ENCODE measurements around the gene LRIF1.
A peak's percentile ranks its signal among the peaks of the same experiment; 100 is the strongest.
"Not testable (repeated sequence)": the region's sequence is repeated elsewhere in the genome, so short reads cannot be mapped to it uniquely, and the experiment has no call there.

LRIF1 gene

DNA sequence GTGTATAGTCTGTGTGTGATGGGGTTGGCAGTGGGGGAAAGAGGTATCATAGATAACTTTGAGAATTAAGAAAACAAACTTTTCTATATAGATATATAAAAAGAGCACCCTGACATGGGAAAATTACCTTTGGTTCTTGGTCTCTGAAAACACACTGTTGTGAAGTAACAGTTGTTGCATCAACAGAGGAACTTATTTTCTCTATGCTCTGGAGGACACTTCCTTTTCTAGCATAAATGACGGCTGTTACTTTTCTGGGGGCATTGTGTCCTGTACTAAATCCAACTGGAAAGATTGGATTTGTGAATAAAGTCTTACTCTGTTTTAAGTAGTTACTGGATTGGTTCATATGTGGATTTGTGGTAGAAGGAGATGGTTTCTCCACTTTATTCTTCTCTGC, 12.6 kb downstream of the LRIF1 start:
- no peak for DNase-seq (ENCODE audit: low read depth)

DNA sequence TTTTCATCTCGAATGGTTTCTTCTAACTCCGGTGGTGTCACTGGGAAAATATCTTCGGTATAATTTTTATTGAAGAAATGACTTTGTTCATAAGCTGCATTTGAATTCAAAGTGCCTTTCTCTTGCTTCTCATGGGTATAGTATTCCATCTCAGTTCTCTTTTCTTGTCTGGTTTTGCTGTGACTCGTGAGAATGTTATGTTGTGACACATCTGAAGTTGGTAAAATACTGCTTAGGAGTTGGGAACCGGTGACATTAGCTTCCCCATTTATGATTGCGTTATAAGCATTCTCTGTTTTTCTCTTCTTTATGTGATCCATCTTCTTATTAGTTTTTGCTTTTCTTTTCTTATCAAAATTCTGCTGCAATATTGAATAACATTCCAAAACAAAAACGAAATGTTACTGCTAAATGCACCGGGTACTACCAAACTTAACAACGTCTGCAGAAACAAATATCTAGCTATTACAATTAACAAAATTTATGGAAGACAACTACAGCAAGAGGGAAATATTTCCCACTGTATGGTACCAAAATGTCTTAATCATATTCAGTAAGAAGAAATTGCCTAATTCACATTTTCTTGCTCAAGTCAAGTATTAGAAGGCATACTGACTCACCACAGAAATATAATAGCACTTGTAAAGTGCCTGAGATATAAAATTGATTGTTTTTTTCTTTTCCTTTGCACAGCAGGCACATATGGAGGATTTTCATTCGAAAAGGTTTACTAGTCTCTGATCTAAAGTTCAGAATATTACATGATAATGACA, 15.5 kb downstream of the LRIF1 start:
- peak; percentile 23 for DNase-seq (ENCODE audit: low read depth)

DNA sequence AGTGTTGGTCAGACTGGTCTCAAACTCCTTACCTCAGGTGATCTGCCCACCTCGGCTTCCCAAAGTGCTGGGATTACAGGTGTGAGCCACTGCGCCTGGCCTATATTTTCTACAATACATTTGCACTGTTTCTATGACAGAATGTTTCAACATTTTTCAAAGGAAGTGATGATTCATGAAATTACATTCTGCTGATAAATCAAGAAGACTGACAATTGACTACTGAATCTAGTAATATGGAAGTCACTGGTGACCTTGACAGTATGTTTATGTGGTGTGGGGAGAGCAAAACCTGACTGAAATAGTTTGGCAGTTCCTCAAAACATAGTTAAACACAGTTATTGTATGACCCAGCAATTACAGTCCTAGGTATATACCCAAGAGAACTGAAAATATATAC, 18.1 kb downstream of the LRIF1 start:
- DNase-seq (ENCODE audit: low read depth), result no peak

DNA sequence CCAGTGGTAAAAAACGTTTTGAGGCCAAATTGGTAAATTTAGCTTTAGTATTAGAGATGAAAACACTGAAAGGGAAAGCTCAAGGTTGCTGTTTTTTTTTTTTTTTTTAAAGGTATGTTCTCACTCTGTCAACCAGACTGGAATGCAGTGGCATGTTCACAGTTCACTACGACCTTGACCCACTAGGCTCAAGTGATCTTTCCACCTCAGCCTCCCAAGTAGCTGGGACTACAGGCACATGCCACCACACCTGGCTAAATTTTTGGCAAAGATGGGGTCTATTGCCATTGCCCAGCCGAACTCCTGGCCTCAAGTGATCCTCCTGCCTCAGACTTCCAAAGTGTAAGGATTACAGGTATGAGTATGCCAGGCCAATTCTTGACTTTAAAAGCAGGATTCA, 18.9 kb downstream of the LRIF1 start:
- no peak for DNase-seq (ENCODE audit: low read depth)

DNA sequence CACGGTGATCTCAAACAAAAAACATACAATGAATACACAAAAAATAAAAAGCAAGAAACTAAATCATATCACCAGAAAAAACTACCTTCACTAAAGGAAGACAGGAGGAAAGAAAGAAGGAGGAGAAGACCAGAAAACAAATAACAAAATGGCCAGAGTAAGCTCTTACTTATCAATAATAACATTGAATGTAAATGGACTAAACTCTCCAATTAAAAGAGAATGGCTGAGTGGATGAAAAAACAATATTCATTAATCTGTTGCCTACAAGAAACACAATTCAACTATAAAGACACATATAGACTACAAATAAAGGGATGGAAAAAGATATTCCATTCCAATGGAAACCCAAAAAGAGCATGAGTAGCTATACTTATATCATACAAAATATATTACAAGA, 27.2 kb downstream of the LRIF1 start:
- no peak for DNase-seq (ENCODE audit: low read depth)

DNA sequence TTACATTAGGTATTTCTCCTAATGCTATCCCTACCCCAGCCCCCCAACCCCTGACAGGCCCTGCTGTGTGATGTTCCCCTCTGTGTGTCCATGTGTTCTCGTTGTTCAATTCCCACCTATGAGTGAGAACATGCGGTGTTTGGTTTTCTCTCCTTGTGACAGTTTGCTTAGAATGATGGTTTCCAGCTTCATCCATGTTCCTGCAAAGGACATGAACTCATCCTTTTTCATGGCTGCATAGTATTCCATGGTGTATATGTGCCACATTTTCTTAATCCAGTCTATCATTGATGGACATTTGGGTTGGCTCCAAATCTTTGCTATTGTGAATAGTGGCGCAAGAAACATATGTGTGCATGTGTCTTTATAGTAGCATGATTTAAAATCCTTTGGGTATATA, 32.6 kb downstream of the LRIF1 start:
- DNase-seq (ENCODE audit: low read depth), result not testable (repeated sequence)

DNA sequence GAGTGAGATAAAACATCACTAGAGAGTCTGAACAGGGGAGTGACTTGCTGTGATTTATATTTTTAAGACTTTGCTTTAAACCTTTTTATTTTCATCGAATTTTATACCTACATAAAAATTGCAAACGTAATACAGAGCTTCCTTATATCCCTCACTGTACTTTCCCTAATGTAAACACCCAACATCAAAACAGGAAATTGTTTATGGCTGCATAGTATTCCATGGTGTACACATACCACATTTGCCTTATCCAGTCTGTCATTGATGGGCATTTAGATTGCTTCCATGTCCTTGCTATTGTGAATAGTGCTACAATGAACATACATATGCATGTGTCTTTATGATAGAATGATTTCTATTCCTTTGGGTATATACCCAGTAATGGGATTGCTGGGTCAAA, 34.8 kb downstream of the LRIF1 start:
- no peak for DNase-seq (ENCODE audit: low read depth)

DNA sequence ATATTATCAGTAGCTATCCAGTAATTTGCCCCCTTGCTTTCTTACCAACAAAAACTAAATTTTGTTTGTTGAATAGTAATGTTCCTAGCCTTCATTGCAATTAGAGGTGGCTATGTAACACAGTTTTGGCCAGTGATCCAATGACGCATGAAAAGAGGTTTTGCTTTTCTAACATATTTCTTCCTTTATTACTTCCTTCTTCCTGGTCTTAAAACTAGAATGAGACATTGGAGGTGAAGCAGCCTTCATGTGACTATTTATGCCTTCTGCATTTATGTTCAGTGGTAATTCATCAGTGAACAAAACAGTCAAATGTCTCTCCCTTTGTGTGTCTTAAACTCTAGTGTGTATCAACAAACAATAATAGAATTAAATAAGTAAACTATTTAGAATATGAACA, 35.5 kb downstream of the LRIF1 start:
- no peak for DNase-seq (ENCODE audit: low read depth)

DNA sequence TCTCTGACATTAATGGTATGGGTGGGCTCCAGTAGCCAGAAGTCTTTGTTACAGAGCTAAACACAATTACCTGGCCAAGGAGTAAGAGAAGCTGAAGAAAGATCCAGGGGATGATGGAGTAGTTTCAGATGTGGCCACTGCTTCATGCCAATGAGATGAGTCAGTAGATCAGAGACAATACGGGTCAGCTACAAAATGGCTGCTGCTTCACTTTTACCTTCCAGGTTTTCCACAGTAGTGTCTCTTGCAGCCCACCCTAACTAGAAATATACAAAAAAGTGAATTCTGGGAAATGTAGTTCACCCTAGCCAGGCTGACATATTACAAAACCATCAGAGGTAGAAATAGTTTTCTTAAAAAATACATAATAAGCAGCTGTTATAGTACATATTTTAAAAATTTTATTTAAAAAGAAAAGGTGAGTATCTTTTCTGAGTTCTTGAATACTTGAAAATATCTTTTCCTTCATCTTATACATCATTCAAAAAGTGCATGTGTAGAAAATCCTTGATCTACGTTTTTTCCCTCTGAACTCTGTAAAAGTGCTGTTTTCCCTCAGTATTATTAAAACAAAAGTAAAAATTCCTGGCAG, 36.1 kb downstream of the LRIF1 start:
- no peak for DNase-seq (ENCODE audit: low read depth)

DNA sequence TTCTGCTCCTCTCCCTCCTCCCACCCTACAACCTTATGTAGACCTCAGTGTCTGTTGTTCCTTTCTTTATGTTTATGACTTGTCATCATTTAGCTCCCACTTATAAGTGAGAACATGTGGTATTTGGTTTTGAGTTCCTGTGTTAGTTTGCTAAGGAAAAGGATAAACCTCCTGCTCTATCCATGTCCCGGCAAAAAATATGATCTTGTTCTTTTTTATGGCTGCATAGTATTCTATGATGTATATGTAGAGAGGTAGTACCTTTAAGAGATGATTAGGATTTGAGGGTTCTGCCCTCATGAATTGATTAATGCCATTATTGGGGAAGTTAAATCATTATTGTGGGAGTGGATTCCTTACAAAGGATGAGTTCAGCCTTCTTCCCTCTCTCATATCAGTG, 41.8 kb downstream of the LRIF1 start:
- DNase-seq (ENCODE audit: low read depth), result no peak

DNA sequence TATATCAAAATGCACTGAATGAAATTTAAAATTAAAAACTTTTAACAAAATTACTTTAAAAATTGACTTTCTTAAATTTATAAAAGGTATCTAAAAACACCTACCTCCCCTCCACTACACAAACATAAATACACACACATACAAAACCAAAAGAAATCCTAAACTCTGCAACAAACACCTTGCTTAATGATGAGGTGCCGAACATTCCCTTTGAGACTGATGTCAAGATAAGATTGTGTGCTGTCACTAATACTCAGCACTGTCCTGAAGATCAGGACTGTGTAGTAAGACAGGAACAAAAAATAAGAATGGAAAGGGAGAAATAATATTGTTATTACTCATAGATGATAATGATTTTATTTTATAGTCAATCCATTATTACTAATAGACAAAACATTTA, 45.7 kb downstream of the LRIF1 start:
- DNase-seq (ENCODE audit: low read depth), result no peak

DNA sequence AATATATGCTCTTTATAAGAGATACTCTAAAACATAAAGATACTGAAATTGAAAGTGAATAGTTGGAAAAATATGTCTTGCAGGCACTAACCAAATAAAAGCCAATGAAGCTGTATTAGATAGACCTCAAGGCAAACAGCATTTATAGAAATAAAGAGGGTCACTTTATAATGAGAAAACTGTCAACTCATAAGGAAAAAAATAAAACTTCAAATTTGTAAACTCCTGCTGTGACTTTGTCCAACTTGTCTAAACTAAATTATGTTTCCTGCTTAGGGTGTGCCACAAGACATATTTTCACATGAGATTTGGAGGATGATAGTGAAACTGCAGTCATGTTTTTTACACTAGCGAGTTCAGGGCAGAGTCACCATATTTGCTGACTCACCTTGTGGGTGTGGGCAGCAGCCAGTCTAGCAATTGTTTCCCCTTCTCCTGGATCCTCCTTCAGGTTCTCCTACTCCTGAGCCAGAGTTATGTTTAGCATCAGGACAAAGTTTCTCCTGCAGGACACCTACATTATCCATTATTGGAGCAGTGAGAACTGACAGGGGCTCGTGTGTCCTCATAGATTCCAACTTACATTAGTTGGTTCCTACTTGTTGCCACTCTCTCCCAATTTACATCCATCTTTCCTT, 46.9 kb downstream of the LRIF1 start:
- DNase-seq (ENCODE audit: low read depth), result no peak

DNA sequence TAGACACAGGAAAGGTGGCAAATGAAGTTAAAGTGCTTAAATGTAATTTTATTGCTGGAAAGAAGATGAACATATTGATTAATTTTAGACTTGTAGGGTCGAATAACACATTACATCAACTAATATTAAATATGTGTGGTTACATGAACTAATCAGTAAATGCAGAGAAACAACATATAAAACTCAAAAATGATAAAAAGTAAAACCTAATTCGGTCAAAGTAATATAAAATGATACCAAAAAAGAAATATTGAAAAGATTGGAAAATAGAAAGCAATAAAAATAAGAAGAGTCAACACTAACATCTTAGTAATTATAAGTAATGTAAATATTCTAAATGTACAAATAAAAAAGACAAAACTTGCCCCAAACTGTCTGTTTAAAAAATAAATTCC, 47.5 kb downstream of the LRIF1 start:
- no peak for DNase-seq (ENCODE audit: low read depth)

DNA sequence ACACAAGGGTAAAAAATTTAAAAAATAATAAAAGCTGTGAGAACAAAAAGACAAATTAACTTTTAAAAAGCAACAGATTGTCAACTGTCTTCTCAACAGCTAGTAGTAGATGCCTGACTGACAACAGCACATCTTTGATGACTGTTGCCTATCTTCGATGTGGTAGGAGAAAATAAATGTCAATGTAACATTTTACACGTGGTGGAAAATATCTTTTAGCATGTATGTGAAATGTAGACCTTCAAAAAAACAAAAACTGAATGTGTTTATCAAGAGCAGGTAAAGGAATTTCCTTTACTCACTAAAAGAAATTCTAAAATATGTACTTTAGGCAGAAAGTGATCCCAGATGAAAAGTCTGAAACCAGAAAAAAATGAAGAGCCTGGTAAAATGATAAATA, 47.9 kb downstream of the LRIF1 start:
- no peak for DNase-seq (ENCODE audit: low read depth)

DNA sequence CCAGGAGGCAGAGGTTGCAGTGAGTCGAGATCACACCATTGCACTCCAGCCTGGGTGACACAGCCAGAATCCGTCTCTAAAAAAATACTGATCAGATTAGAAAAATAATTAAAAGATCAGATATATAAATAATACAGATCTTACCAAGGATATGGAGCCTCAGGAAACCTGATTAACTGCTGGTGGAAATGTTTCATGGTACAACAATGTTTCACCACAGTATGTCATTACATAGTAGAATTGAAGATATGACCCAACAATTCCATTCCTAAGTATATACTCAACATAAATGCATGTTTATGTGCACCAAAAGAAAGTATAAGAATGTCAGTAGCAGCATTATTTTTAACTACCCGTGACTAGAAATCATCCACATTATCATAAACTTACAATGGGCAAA, 49.0 kb downstream of the LRIF1 start:
- DNase-seq (ENCODE audit: low read depth), result no peak

DNA sequence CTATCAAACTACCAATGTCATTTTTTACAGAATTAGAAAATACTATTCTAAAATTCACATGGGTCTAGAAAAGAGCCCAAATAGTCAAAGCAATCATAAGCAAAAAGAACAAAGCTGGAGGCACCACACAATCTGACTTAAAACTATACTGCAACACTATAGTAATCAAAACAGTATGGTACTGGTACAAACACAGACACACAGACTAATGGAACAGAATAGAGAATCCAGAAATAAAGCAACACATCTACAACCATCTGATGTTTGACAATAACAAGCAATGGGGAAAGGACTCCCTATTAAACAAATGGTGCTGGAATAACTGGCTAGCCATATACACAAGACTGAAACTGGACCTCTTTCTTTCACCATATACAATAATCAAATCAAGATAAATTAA, 50.9 kb downstream of the LRIF1 start:
- no peak for DNase-seq (ENCODE audit: low read depth)

DNA sequence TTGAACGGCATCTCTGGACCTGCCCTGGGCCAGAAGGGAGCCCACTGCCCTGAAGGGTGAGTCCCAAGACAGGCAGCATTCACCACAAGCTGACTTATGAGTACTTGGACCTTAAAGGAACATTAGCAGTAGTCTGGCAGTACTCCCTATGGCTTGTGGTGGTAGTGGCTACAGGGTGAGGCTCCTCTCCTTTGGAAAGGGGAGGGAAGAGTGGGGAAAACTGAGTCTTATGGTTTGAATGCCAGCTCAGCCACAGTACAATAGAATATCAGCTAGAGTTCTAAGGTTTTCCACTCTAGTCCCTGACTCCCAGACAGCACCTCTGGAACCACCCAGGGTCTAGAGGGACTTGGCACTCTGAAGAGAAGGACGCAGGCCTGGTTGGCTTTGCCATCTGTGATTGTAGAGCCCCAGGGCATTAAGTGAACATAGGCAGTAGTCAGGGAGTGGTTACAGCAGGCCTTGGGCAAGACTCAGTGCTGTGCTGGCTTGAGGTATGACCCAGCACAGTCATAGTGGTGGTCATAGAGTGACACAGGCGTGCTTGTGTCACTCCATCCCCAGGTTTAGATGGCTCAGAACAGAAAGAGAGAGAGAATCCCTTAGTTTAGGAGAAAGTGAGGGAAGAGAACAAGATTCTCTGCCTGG, 59.7 kb downstream of the LRIF1 start:
- DNase-seq (ENCODE audit: low read depth), result no peak

DNA sequence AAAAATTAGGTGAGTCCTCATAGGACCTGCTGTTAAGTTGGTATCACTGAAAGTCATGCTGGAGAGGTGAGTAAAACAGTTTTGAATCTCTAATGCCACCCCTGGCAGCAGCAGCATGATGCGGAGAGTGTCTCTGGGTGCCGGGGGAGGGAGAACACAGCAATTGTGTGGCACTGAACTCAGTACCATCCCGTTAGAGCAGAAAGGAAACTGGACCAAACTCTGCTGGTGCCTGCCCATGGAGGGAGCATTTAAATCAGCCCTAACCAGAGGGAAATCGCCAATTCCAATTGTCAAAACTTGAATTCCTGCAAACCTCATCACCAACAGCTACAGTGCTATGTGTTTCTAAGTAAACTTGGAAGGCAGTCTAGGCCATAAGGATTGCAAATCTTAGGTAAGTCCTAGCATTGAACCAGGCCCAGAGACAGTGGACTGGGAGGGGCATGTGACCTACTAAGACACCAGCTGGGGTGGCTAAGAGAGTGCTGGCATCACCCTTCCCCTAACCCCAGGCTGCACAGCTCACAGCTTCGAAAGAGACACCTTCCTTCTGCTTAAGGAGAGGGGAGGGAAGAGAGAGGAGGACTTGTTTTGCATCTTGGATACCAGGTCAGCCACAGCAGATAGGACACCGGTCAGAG, 60.8 kb downstream of the LRIF1 start:
- DNase-seq (ENCODE audit: low read depth), result no peak

DNA sequence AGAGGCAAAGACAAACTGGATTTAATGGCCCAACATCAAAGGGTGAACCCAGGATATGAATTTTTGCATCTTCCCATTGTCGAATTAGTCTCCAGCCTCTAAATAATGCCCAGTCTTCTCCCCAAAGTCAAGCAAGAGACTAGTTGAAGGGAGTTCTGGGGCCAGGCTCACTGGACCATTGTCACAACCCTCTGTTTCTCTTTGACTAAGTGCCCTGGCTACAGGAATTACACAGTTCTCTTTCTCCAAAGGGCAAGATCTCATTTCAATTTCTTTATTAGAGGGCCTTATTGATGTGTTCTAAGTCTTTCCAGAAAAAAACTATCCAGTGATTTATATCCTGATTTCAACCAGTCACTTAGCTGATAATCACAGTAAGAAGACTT, 64.3 kb downstream of the LRIF1 start:
- DNase-seq (ENCODE audit: low read depth), result no peak

DNA sequence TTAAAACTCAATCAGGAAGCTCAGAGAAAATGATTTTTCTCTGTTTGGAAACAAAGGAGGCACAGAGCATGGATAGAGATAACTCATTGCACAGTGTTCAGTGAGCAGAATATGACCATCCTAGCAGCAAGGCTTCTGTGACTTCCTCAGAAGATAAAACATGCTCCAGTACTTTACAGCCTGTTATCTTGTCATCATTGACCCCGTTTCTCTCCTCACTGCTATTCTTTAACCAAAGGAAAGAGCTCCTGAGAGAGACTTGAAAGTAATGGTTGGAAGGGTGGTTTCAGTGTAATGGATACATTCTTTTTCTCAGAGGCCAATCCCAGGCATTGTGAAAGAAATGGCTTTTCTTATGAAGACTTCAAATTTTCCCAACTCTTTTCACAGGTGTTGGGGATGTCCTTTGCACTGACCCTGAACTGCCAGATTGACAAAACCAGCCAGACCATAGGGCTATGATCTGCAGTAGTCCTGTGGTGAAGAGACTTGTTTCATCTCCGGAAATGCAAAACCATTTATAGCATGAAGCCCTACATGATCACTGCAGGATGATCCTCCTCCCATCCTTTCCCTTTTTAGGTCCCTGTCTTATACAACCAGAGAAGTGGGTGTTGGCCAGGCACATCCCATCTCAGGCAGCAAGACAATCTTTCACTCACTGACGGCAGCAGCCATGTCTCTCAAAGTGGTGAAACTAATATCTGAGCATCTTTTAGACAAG, 64.8 kb downstream of the LRIF1 start:
- DNase-seq (ENCODE audit: low read depth), result no peak

DNA sequence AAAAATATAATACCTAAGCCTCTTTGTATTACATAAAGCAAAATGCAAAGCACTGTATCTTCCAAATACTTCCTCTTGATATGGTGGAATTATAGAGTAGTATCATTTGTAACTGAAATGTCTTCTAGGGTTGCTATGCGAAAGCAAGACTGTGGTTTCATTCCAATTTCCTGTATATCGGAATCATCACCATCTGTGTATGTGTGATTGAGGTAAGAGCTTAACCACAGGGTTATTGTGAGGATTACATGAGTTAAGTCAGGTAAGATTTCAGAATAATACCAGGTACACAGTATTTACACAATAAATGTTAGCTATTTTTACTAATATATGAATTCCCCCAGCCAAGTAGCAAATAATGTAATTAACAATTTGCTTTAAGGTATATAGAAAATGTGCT, 66.0 kb downstream of the LRIF1 start:
- no peak for DNase-seq (ENCODE audit: low read depth)
